Measurements from ENCODE around the gene SAP25.
"Not testable (repeated sequence)": the region's sequence is repeated elsewhere in the genome, so short reads cannot be mapped to it uniquely, and the experiment has no call there.

DNA sequence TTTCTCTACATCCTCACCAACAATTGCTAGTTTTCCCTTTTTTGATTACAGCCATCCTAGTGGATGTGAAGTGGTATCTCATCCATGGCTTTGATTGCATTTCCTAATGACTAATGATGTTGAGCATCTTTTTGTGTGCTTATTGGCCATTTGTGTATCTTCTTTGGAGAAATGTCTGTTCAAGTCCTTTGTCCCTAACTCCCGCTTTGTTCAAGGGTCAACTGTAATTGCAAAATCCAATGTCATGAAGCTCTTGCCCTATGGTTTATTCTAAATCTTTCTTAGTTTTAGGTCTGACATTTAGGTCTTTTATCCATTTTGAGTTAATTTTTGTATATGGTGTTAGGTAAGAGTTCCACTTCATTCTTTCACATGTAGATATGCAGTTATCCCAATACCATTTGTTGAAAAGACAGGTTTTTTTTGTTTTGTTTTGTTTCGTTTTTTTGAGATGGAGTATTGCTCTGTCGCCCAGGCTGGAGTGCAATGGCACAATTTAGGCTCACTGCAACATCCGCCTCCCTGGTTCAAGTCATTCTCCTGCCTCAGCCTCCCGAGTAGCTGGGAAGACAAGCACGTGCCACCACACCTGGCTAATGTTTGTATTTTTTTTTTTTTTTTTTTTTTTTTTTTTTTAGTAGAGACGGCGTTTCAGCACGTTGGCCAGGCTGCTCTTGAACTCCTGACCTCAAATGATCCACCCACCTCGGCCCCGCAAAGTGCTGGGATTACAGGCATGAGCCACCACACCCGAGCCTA, 45.4 kb downstream of the SAP25 start:
- TF ChIP-seq SUZ12 (IDR thresholded peaks at IDR 0.05); CTBP1 (IDR thresholded peaks at IDR 0.05; ENCODE audit: borderline replicate concordance); TARDBP (IDR thresholded peaks at IDR 0.05); L3MBTL2 (conservative IDR thresholded peaks at IDR 0.05); BHLHE40 (IDR thresholded peaks at IDR 0.05; ENCODE audit: borderline replicate concordance); LEF1 (IDR thresholded peaks at IDR 0.05; ENCODE audit: borderline replicate concordance); SP1 (IDR thresholded peaks at IDR 0.05); NFRKB (IDR thresholded peaks at IDR 0.05); HDGF (IDR thresholded peaks at IDR 0.05; ENCODE audit: borderline replicate concordance); FOXM1 (IDR thresholded peaks at IDR 0.05; ENCODE audit: borderline replicate concordance): not testable (repeated sequence)

Measured in HEK293T (cell line).